ENCODE measurements around the gene TMEM132A. TPM values are rescaled to one million over a fixed set of nuclear protein-coding genes. Genes with fewer than 3 reads are reported as not detected.

Gene TMEM132A
- total RNA-seq, 2 donors from 2014 or later = 7.7 to 8.4 TPM

DNA sequence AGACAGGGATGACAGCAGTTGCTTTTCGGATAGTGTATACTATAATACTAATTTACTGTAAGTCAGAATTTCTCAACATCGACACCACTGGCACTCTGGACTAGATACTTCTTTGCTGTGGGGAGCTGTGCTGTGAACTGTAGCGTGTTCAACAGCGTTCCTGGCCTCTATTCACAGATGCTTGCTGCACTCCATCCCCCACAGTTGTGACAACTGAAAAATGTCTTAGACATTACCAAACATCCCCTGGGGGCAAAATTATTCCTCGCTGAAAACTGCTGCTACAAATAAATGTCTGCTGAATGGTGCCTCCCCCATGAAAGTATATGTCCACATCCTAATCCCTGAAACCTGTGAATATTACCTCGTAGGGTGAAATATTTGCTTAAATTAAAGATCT lies 35.2 kb downstream of the TMEM132A start:
- Histone ChIP-seq H3K27ac (no peak overlapping the region), H3K4me1 (ENCODE audit: control insufficient read depth in 1 of 2, low read depth in 2 of 2) (no peaks in the 10 kb centered on the region), H3K9me3 (no peaks in the 10 kb centered on the region), H3K4me3 (no peak overlapping the region), H3K36me3 (no peaks in the 10 kb centered on the region), H3K27me3 (replicated peaks; ENCODE audit: insufficient read depth) (no peaks in the 10 kb centered on the region)
- ATAC-seq (ENCODE audit: insufficient number of reproducible peaks, low FRiP score, low read depth) (no peak), DNase-seq (ENCODE audit: low spot score) (no peak)
- TF ChIP-seq, protein P1, sequence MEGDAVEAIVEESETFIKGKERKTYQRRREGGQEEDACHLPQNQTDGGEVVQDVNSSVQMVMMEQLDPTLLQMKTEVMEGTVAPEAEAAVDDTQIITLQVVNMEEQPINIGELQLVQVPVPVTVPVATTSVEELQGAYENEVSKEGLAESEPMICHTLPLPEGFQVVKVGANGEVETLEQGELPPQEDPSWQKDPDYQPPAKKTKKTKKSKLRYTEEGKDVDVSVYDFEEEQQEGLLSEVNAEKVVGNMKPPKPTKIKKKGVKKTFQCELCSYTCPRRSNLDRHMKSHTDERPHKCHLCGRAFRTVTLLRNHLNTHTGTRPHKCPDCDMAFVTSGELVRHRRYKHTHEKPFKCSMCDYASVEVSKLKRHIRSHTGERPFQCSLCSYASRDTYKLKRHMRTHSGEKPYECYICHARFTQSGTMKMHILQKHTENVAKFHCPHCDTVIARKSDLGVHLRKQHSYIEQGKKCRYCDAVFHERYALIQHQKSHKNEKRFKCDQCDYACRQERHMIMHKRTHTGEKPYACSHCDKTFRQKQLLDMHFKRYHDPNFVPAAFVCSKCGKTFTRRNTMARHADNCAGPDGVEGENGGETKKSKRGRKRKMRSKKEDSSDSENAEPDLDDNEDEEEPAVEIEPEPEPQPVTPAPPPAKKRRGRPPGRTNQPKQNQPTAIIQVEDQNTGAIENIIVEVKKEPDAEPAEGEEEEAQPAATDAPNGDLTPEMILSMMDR (IDR thresholded peaks at IDR 0.05) = no peak

DNA sequence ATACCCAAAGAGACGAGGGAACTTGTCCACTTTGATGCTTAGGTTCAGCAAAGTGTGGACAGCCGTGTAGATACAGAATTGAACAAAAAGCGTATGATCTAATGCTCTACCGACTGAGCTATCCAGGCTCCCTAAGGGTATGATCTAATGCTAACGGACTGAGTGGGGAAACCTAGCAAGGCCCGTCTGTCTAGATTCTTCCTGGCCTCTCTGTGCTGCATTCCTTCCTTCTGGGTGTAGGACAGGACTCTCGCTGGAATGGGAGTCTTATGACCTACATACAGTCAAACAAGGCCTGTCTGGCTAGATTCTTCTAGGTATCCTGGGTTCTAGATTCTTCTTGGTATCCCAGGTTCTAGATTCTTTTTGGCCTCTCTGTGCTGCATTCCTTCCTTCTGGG lies 36.1 kb downstream of the TMEM132A start:
- Histone ChIP-seq H3K4me3 (no peak overlapping the region), H3K27ac (no peak overlapping the region), H3K36me3 (no peaks in the 10 kb centered on the region), H3K9me3 (no peaks in the 10 kb centered on the region), H3K4me1 (ENCODE audit: control insufficient read depth in 1 of 2, low read depth in 2 of 2) (no peaks in the 10 kb centered on the region), H3K27me3 (replicated peaks; ENCODE audit: insufficient read depth) (no peaks in the 10 kb centered on the region)
- DNase-seq (ENCODE audit: low spot score) = no peak
- TF ChIP-seq, protein P1 (IDR thresholded peaks at IDR 0.05) = no peak
- ATAC-seq (ENCODE audit: insufficient number of reproducible peaks, low FRiP score, low read depth) = no peak

DNA sequence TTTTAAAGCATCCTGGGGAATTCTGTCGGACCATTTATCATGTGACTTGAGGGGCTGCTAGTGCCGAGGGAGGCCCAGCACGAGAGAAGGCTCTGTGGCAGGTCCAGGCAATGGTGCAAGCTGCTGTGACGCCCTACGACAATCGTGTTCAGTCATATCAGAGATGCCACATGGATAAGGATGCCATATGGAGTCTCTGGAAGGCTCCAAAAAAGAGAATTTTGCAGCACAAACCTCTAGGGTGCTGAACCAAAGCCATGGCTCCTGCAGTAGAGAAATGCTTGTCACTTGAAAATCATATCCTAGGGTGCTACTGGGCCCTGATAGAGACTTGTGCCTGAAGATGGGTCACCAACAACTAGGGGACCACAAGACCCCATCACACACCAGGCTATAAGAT lies 40.5 kb downstream of the TMEM132A start:
- DNase-seq (ENCODE audit: low spot score) = no peak
- ATAC-seq (ENCODE audit: insufficient number of reproducible peaks, low FRiP score, low read depth) = no peak
- TF ChIP-seq, protein P1 (IDR thresholded peaks at IDR 0.05) = no peak
- no peak overlapping the region for H3K4me3 ChIP-seq
- no peak overlapping the region for H3K27ac ChIP-seq
- no peaks in the 10 kb centered on the region for H3K27me3 ChIP-seq (replicated peaks; ENCODE audit: insufficient read depth)
- H3K9me3 ChIP-seq = no peaks in the 10 kb centered on the region
- no peaks in the 10 kb centered on the region for H3K36me3 ChIP-seq
- H3K4me1 ChIP-seq (ENCODE audit: control insufficient read depth in 1 of 2, low read depth in 2 of 2) = no peaks in the 10 kb centered on the region

DNA sequence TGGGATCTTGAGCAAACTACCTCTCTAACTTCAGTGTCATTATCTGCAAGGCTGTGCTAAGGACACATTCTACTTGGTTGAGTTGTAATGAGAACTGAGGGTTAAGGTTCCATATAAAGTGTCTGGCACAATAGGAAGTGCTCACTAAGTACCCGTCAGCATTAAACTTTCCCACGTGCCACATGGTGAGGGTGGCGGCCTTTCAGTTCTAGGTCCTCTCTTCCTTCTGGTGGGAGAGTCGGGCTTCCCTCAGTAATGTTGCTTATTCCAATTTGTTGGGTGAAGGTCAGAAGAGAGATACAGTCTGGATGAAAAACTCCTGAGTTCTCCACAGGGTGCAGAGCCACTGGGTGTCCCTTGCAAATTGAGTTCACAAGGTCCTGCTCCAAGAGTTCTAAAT lies 42.6 kb downstream of the TMEM132A start:
- Histone ChIP-seq H3K27ac (no peak overlapping the region), H3K4me1 (ENCODE audit: control insufficient read depth in 1 of 2, low read depth in 2 of 2) (no peaks in the 10 kb centered on the region), H3K9me3 (no peaks in the 10 kb centered on the region), H3K27me3 (replicated peaks; ENCODE audit: insufficient read depth) (no peaks in the 10 kb centered on the region), H3K36me3 (no peaks in the 10 kb centered on the region), H3K4me3 (no peak overlapping the region)
- no peak for DNase-seq (ENCODE audit: low spot score)
- ATAC-seq (ENCODE audit: insufficient number of reproducible peaks, low FRiP score, low read depth) = no peak
- TF ChIP-seq, protein P1 (IDR thresholded peaks at IDR 0.05) = no peak

DNA sequence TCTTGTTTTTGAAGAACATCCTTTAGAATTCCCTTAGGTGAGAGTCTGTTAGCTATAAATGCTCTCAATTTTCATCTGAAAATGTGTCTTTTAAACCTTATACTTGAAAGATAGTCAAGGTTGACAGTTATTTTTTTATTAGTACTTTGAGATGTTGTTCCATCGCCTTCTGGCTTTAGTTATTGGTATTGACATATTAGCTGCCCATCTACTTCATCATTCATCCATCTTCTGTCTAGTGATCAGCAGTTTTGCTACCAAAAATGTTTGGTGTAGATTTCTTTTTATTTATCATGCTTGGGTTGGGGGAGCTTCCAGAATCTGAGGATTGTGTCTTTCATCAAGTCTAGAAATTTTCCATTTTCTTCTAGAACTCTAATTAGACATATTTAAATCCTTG lies 44.0 kb downstream of the TMEM132A start:
- H3K27me3 ChIP-seq (replicated peaks; ENCODE audit: insufficient read depth) = no peaks in the 10 kb centered on the region
- no peaks in the 10 kb centered on the region for H3K36me3 ChIP-seq
- no peaks in the 10 kb centered on the region for H3K4me1 ChIP-seq (ENCODE audit: control insufficient read depth in 1 of 2, low read depth in 2 of 2)
- DNase-seq (ENCODE audit: low spot score) = no peak
- ATAC-seq (ENCODE audit: insufficient number of reproducible peaks, low FRiP score, low read depth) = no peak
- no peak overlapping the region for H3K27ac ChIP-seq
- no peak overlapping the region for H3K4me3 ChIP-seq
- H3K9me3 ChIP-seq = no peaks in the 10 kb centered on the region
- TF ChIP-seq, protein P1 (IDR thresholded peaks at IDR 0.05) = no peak

Measured in thoracic aorta (tissue), 2 donors.